ENCODE measurements around the gene STX10.
A peak's percentile ranks its signal among the peaks of the same experiment; 100 is the strongest.

The STX10 gene

GRCh38 chr19:13122275-13122878 lies 27.8 kb downstream of the STX10 start:
- H3K27ac ChIP-seq, result no peak overlapping the region
- DNase-seq (ENCODE audit: low read depth, low spot score), result no peak

- no peak for DNase-seq (ENCODE audit: low read depth, low spot score)
- H3K27ac ChIP-seq, result peak overlapping the region; percentile 84
Measured at GRCh38 chr19:13121551-13122274, 28.5 kb downstream of the STX10 start.

- peak overlapping the region; percentile 84 for H3K27ac ChIP-seq
- no peak for DNase-seq (ENCODE audit: low read depth, low spot score)
Measured at GRCh38 chr19:13120817-13121216, 29.4 kb downstream of the STX10 start.

GRCh38 chr19:13120031-13120430 lies 30.1 kb downstream of the STX10 start:
- peak overlapping the region; percentile 84 for H3K27ac ChIP-seq

GRCh38 chr19:13119627-13120026 lies 30.5 kb downstream of the STX10 start:
- peak overlapping the region; percentile 84 for H3K27ac ChIP-seq
- DNase-seq (ENCODE audit: low read depth, low spot score), result no peak

More at GRCh38 chr19:13120031-13120430, 30.1 kb downstream of the STX10 start:
- DNase-seq (ENCODE audit: low read depth, low spot score), result no peak

- peak overlapping the region; percentile 84 for H3K27ac ChIP-seq
- DNase-seq (ENCODE audit: low read depth, low spot score), result no peak
Measured at GRCh38 chr19:13118424-13119193, 31.6 kb downstream of the STX10 start.

GRCh38 chr19:13117772-13118423 lies 32.3 kb downstream of the STX10 start, which contains the start of gene NACC1:
Gene NACC1 (plus strand): TSS chr19:13118264. CDS start chr19:13135208, 16,944 bp downstream.
- DNase-seq (ENCODE audit: low read depth, low spot score), result peak; percentile 22
- peak within 1 kb of the TSS; percentile 84 for H3K27ac ChIP-seq

- peak overlapping the region; percentile 84 for H3K27ac ChIP-seq
- DNase-seq (ENCODE audit: low read depth, low spot score), result no peak
Measured at GRCh38 chr19:13117176-13117771, 32.9 kb downstream of the STX10 start.

GRCh38 chr19:13116282-13117175 lies 33.6 kb downstream of the STX10 start, which contains the start of gene TRMT1:
Gene TRMT1 (minus strand): TSS chr19:13116740. CDS start chr19:13116399, 341 bp downstream.
- peak; percentile 74 for DNase-seq (ENCODE audit: low read depth, low spot score)
- peak within 1 kb of the TSS; percentile 84 for H3K27ac ChIP-seq

- no peak for DNase-seq (ENCODE audit: low read depth, low spot score)
- H3K27ac ChIP-seq, result peak overlapping the region; percentile 84
Measured at GRCh38 chr19:13115936-13116281, 34.3 kb downstream of the STX10 start.

- no peak overlapping the region for H3K27ac ChIP-seq
- no peak for DNase-seq (ENCODE audit: low read depth, low spot score)
Measured at GRCh38 chr19:13112555-13112954, 37.6 kb downstream of the STX10 start.

GRCh38 chr19:13110099-13110610 lies 40.0 kb downstream of the STX10 start:
- DNase-seq (ENCODE audit: low read depth, low spot score), result no peak
- H3K27ac ChIP-seq, result no peak overlapping the region

GRCh38 chr19:13109361-13110098 lies 40.6 kb downstream of the STX10 start:
- no peak for DNase-seq (ENCODE audit: low read depth, low spot score)
- no peak overlapping the region for H3K27ac ChIP-seq

GRCh38 chr19:13104848-13105711 lies 45.1 kb downstream of the STX10 start:
- DNase-seq (ENCODE audit: low read depth, low spot score), result no peak
- H3K27ac ChIP-seq, result no peak overlapping the region

- no peak for DNase-seq (ENCODE audit: low read depth, low spot score)
- no peak overlapping the region for H3K27ac ChIP-seq
Measured at GRCh38 chr19:13104360-13104847, 45.8 kb downstream of the STX10 start.

- DNase-seq (ENCODE audit: low read depth, low spot score), result no peak
- no peak overlapping the region for H3K27ac ChIP-seq
Measured at GRCh38 chr19:13103581-13104359, 46.4 kb downstream of the STX10 start.
